PC-9 (cell line): ENCODE results near the gene HEBP2.

Experiments
- EZH2 ChIP-seq: fragments of 200-600 bp; sonication (generic); IDR thresholded peaks from 2 replicates; pipeline ENCODE4 v1.8.0; 2017; ENCODE audit warnings: antibody characterized with exemption, low read depth
- TF ChIP-seq, protein P1 (sequence below): fragments of 200-600 bp; sonication (generic); conservative IDR thresholded peaks from 2 replicates; pipeline ENCODE4 v1.6.1; 2017; ENCODE audit warnings: mixed run types, antibody characterized with exemption, mild to moderate bottlenecking, moderate library complexity

DNA sequence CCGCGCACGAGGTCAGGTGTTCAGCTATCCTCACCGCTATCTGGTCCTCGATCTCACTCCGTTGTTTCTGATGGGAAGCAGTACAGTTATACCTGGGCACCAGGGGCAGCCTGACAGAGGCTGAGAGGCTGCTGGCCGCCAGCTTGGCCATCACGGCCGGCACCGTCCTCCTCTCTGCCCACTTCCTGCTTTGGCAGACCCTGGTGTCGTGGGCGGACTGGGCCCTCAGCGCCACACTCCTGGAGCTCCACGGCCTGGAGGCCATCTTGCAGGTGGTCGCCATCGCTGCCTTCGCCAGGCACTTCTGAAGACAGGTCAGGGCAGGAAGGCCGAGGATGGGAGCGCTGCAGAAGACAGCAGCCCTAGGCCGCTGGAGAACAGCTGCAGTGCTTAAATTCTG, 60.1 kb downstream of the HEBP2 start:
- TF ChIP-seq, protein P1, sequence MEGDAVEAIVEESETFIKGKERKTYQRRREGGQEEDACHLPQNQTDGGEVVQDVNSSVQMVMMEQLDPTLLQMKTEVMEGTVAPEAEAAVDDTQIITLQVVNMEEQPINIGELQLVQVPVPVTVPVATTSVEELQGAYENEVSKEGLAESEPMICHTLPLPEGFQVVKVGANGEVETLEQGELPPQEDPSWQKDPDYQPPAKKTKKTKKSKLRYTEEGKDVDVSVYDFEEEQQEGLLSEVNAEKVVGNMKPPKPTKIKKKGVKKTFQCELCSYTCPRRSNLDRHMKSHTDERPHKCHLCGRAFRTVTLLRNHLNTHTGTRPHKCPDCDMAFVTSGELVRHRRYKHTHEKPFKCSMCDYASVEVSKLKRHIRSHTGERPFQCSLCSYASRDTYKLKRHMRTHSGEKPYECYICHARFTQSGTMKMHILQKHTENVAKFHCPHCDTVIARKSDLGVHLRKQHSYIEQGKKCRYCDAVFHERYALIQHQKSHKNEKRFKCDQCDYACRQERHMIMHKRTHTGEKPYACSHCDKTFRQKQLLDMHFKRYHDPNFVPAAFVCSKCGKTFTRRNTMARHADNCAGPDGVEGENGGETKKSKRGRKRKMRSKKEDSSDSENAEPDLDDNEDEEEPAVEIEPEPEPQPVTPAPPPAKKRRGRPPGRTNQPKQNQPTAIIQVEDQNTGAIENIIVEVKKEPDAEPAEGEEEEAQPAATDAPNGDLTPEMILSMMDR: no peak
- no peak for TF ChIP-seq EZH2
